HUES6 (cell line): ENCODE results near the gene HNRNPH1.

Experiments
- H3K27ac ChIP-seq: 2 replicates; pipeline ENCODE4 v1.7.0; 2013; ENCODE audit warnings: low read depth, mild to moderate bottlenecking, low read length, inconsistent platforms
- H3K27me3 ChIP-seq: 2 replicates; pipeline ENCODE4 v1.6.1; 2013; ENCODE audit warnings: low read length; ENCODE audit not compliant: control insufficient read depth, insufficient read depth
- H3K36me3 ChIP-seq: 2 replicates; pipeline ENCODE4 v1.6.1; 2013; ENCODE audit warnings: low read length; ENCODE audit not compliant: control insufficient read depth, insufficient read depth
- H3K4me1 ChIP-seq: 2 replicates; pipeline ENCODE4 v1.6.1; 2013; ENCODE audit warnings: low read length; ENCODE audit not compliant: control insufficient read depth, insufficient read depth
- H3K4me3 ChIP-seq: 2 replicates; pipeline ENCODE4 v1.5.1; 2013; ENCODE audit warnings: low read depth, low read length
- H3K9ac ChIP-seq: one replicate; pipeline ENCODE4 v1.6.1; 2013; ENCODE audit warnings: mild to moderate bottlenecking, low read length
- H3K9me3 ChIP-seq: 2 replicates; pipeline ENCODE4 v1.6.1; 2013; ENCODE audit warnings: low read depth, low read length; ENCODE audit not compliant: control insufficient read depth, insufficient read depth

HNRNPH1 gene

GRCh38 chr5:179620703-179621350 lies 2.6 kb downstream of the HNRNPH1 start:
- no peaks in the 10 kb centered on the region for H3K9me3 ChIP-seq
- H3K27me3 ChIP-seq: no peaks in the 10 kb centered on the region
- H3K9ac ChIP-seq: no peak overlapping the region
- H3K4me3 ChIP-seq: peak overlapping the region; percentile 90
- no peak overlapping the region for H3K27ac ChIP-seq
- H3K36me3 ChIP-seq: peaks cover 68% of the 10 kb centered on the region
- H3K4me1 ChIP-seq: peaks cover 31% of the 10 kb centered on the region

- Histone ChIP-seq H3K9me3 (no peaks in the 10 kb centered on the region), H3K9ac (no peak overlapping the region), H3K4me3 (peak overlapping the region; percentile 90), H3K4me1 (peaks cover 31% of the 10 kb centered on the region), H3K27me3 (no peaks in the 10 kb centered on the region), H3K36me3 (peaks cover 74% of the 10 kb centered on the region), H3K27ac (no peak overlapping the region)
Observed at GRCh38 chr5:179620293-179620692, 3.2 kb downstream of the HNRNPH1 start.

GRCh38 chr5:179619776-179620175 lies 3.7 kb downstream of the HNRNPH1 start:
- Histone ChIP-seq H3K27ac (no peak overlapping the region), H3K9ac (no peak overlapping the region), H3K9me3 (no peaks in the 10 kb centered on the region), H3K4me1 (peaks cover 26% of the 10 kb centered on the region), H3K36me3 (peaks cover 79% of the 10 kb centered on the region), H3K27me3 (no peaks in the 10 kb centered on the region), H3K4me3 (peak overlapping the region; percentile 90)

- H3K27ac ChIP-seq: no peak overlapping the region
- no peak overlapping the region for H3K9ac ChIP-seq
Observed at GRCh38 chr5:179618923-179619554, 4.4 kb downstream of the HNRNPH1 start.

GRCh38 chr5:179617930-179618329 lies 5.5 kb downstream of the HNRNPH1 start:
- peaks cover 19% of the 10 kb centered on the region for H3K4me1 ChIP-seq
- H3K4me3 ChIP-seq: no peak overlapping the region
- no peaks in the 10 kb centered on the region for H3K9me3 ChIP-seq
- no peak overlapping the region for H3K9ac ChIP-seq
- no peaks in the 10 kb centered on the region for H3K27me3 ChIP-seq
- H3K36me3 ChIP-seq: peaks cover 97% of the 10 kb centered on the region
- no peak overlapping the region for H3K27ac ChIP-seq

More at GRCh38 chr5:179618923-179619554, 4.4 kb downstream of the HNRNPH1 start:
- Histone ChIP-seq H3K4me1 (peaks cover 19% of the 10 kb centered on the region), H3K36me3 (peaks cover 86% of the 10 kb centered on the region), H3K27me3 (no peaks in the 10 kb centered on the region), H3K4me3 (peak overlapping the region; percentile 90), H3K9me3 (no peaks in the 10 kb centered on the region)

- no peaks in the 10 kb centered on the region for H3K9me3 ChIP-seq
- H3K4me1 ChIP-seq: peaks cover 9% of the 10 kb centered on the region
- H3K27ac ChIP-seq: no peak overlapping the region
- no peak overlapping the region for H3K4me3 ChIP-seq
- no peak overlapping the region for H3K9ac ChIP-seq
- H3K27me3 ChIP-seq: no peaks in the 10 kb centered on the region
- H3K36me3 ChIP-seq: peaks cover 98% of the 10 kb centered on the region
Observed at GRCh38 chr5:179616002-179616594, 7.4 kb downstream of the HNRNPH1 start.

GRCh38 chr5:179615203-179615602 lies 8.3 kb downstream of the HNRNPH1 start:
- no peak overlapping the region for H3K4me3 ChIP-seq
- H3K27me3 ChIP-seq: no peaks in the 10 kb centered on the region
- no peak overlapping the region for H3K27ac ChIP-seq
- peaks cover under 1% of the 10 kb centered on the region; the same call in 1 of the 2 replicates for H3K4me1 ChIP-seq
- H3K9me3 ChIP-seq: no peaks in the 10 kb centered on the region
- peaks cover 98% of the 10 kb centered on the region for H3K36me3 ChIP-seq
- H3K9ac ChIP-seq: no peak overlapping the region

- Histone ChIP-seq H3K4me1 (no peaks in the 10 kb centered on the region), H3K36me3 (peaks cover 98% of the 10 kb centered on the region), H3K9ac (no peak overlapping the region), H3K4me3 (no peak overlapping the region), H3K9me3 (no peaks in the 10 kb centered on the region), H3K27ac (no peak overlapping the region), H3K27me3 (no peaks in the 10 kb centered on the region)
Observed at GRCh38 chr5:179614745-179615144, 8.7 kb downstream of the HNRNPH1 start.

GRCh38 chr5:179613460-179614071 lies 9.9 kb downstream of the HNRNPH1 start:
- Histone ChIP-seq H3K9ac (no peak overlapping the region), H3K4me1 (no peaks in the 10 kb centered on the region), H3K27me3 (no peaks in the 10 kb centered on the region), H3K9me3 (no peaks in the 10 kb centered on the region), H3K4me3 (no peak overlapping the region), H3K36me3 (peaks cover 94% of the 10 kb centered on the region), H3K27ac (no peak overlapping the region)

- no peaks in the 10 kb centered on the region for H3K27me3 ChIP-seq
- no peaks in the 10 kb centered on the region for H3K9me3 ChIP-seq
- no peak overlapping the region for H3K27ac ChIP-seq
- H3K4me1 ChIP-seq: no peaks in the 10 kb centered on the region
- H3K4me3 ChIP-seq: no peak overlapping the region
- H3K36me3 ChIP-seq: peaks cover 92% of the 10 kb centered on the region
- no peak overlapping the region for H3K9ac ChIP-seq
Observed at GRCh38 chr5:179612577-179613459, 10.7 kb downstream of the HNRNPH1 start.
